Measurements from ENCODE around the gene PPDPF. TPM values are rescaled to one million over a fixed set of nuclear protein-coding genes. Genes with fewer than 3 reads are reported as not detected.
A peak's percentile ranks its signal among the peaks of the same experiment; 100 is the strongest.

The PPDPF gene
- total and polyA plus RNA-seq, 4 donors = 36.9 to 545 (median 474) TPM

- no peak for ATAC-seq (ENCODE audit: insufficient read depth, low FRiP score)
- WGBS, 2 donors = 66 to 77% methylated on average over 16 to 18 of the region's 18 CpGs
Measured at GRCh38 chr20:63484651-63485403, 35.7 kb upstream of the PPDPF start.

GRCh38 chr20:63486300-63486855 lies 34.2 kb upstream of the PPDPF start:
- H3K4me3 ChIP-seq = no peak overlapping the region
- DNase-seq (no peak), ATAC-seq (ENCODE audit: insufficient read depth, low FRiP score) (no peak)
- no peak overlapping the region for H3K27ac ChIP-seq (ENCODE audit: low read depth in 1 of 2, low read length in 1 of 2)
- H3K9ac ChIP-seq (ENCODE audit: insufficient read depth in 1 of 2, low read length in 2 of 2) = no peak overlapping the region
- no peaks in the 10 kb centered on the region for H3K36me3 ChIP-seq (ENCODE audit: control insufficient read depth in 4 of 4, insufficient read depth in 4 of 4, low read length in 4 of 4)
- WGBS, 2 donors = 91 to 94% methylated on average over 17 of the region's 17 CpGs
- peaks cover 14 to 28% (median 15%) of the 10 kb centered on the region in 3 donors for H3K27me3 ChIP-seq (ENCODE audit: control insufficient read depth in 3 of 3, insufficient read depth in 3 of 3, low read length in 2 of 3)
- no peak for TF ChIP-seq CTCF (IDR thresholded peaks at IDR 0.05; ENCODE audit: control extremely low read depth, extremely low read depth)
- peaks cover 0 to 11% (median 0%) of the 10 kb centered on the region in 4 donors for H3K9me3 ChIP-seq (ENCODE audit: control insufficient read depth in 4 of 4, insufficient read depth in 3 of 4, low read length in 3 of 4)
- peaks cover 0 to 5% (median 0%) of the 10 kb centered on the region in 5 donors for H3K4me1 ChIP-seq (ENCODE audit: control insufficient read depth in 5 of 5, insufficient read depth in 5 of 5, low read length in 5 of 5)

More at GRCh38 chr20:63484651-63485403, 35.7 kb upstream of the PPDPF start:
- Histone ChIP-seq H3K9me3 (ENCODE audit: control insufficient read depth in 4 of 4, insufficient read depth in 3 of 4, low read length in 3 of 4) (peaks cover 0 to 11% (median 0%) of the 10 kb centered on the region in 4 donors), H3K36me3 (ENCODE audit: control insufficient read depth in 4 of 4, insufficient read depth in 4 of 4, low read length in 4 of 4) (no peaks in the 10 kb centered on the region), H3K27me3 (ENCODE audit: control insufficient read depth in 3 of 3, insufficient read depth in 3 of 3, low read length in 2 of 3) (peaks cover 14 to 23% (median 15%) of the 10 kb centered on the region in 3 donors), H3K9ac (ENCODE audit: insufficient read depth in 1 of 2, low read length in 2 of 2) (no peak overlapping the region), H3K27ac (ENCODE audit: low read depth in 1 of 2, low read length in 1 of 2) (peak overlapping the region in 1 of 2 donors; percentile 46), H3K4me3 (no peak overlapping the region), H3K4me1 (ENCODE audit: control insufficient read depth in 5 of 5, insufficient read depth in 5 of 5, low read length in 5 of 5) (peaks cover 0 to 5% (median 0%) of the 10 kb centered on the region in 5 donors)
- no peak for DNase-seq
- no peak for TF ChIP-seq CTCF (IDR thresholded peaks at IDR 0.05; ENCODE audit: control extremely low read depth, extremely low read depth)

GRCh38 chr20:63487116-63487764 lies 33.3 kb upstream of the PPDPF start:
- DNase-seq (no peak), ATAC-seq (ENCODE audit: insufficient read depth, low FRiP score) (no peak)
- Histone ChIP-seq H3K9ac (ENCODE audit: insufficient read depth in 1 of 2, low read length in 2 of 2) (no peak overlapping the region), H3K4me1 (ENCODE audit: control insufficient read depth in 5 of 5, insufficient read depth in 5 of 5, low read length in 5 of 5) (peaks cover 0 to 5% (median 0%) of the 10 kb centered on the region in 5 donors), H3K9me3 (ENCODE audit: control insufficient read depth in 4 of 4, insufficient read depth in 3 of 4, low read length in 3 of 4) (peaks cover 0 to 11% (median 0%) of the 10 kb centered on the region in 4 donors), H3K27ac (ENCODE audit: low read depth in 1 of 2, low read length in 1 of 2) (no peak overlapping the region), H3K27me3 (ENCODE audit: control insufficient read depth in 3 of 3, insufficient read depth in 3 of 3, low read length in 2 of 3) (peaks cover 13 to 26% (median 16%) of the 10 kb centered on the region in 3 donors), H3K4me3 (no peak overlapping the region), H3K36me3 (ENCODE audit: control insufficient read depth in 4 of 4, insufficient read depth in 4 of 4, low read length in 4 of 4) (no peaks in the 10 kb centered on the region)
- 49 to 53% methylated on average over 14 of the region's 14 CpGs for WGBS, 2 donors
- TF ChIP-seq CTCF (IDR thresholded peaks at IDR 0.05; ENCODE audit: control extremely low read depth, extremely low read depth) = no peak

All from lung (tissue), 12 donors.